GM12865 (cell line): Measurements from ENCODE around the gene PIGS.
"Not testable (repeated sequence)": the region's sequence is repeated elsewhere in the genome, so short reads cannot be mapped to it uniquely, and the experiment has no call there.

ENCODE experiments used
- DNase-seq: peaks from one replicate; pipeline ENCODE4 v3.0.0; 2010; ENCODE audit warnings: low read depth
- H3K4me3 ChIP-seq: 2 replicates; pipeline ENCODE4 v1.5.1; 2011; ENCODE audit warnings: mild to moderate bottlenecking, low read depth, low read length, control low read depth
- CTCF ChIP-seq: IDR thresholded peaks from 2 replicates; pipeline ENCODE4 v1.5.1; 2011; ENCODE audit warnings: low read length, control low read depth, low read depth, inconsistent platforms; ENCODE audit not compliant: insufficient read depth; ENCODE audit errors: missing control alignments

Gene PIGS

GRCh38 chr17:28578246-28579195 lies 7.2 kb upstream of the PIGS start:
- DNase-seq, result no peak
- H3K4me3 ChIP-seq, result no peak overlapping the region
- TF ChIP-seq CTCF, result no peak

- peak overlapping the region; percentile 37; the same call in 1 of the 2 replicates for H3K4me3 ChIP-seq
- no peak for DNase-seq
- no peak for TF ChIP-seq CTCF
Measured at GRCh38 chr17:28577466-28577824, 6.1 kb upstream of the PIGS start.

GRCh38 chr17:28576758-28577465 lies 5.6 kb upstream of the PIGS start, which contains the start of gene ALDOC:
Gene ALDOC, minus strand, starts transcription at chr17:28576895. Its CDS starts 1,363 bp downstream, at chr17:28575532.
- DNase-seq, result peak; percentile 98
- H3K4me3 ChIP-seq, result peak within 1 kb of the TSS; percentile 62
- no peak for TF ChIP-seq CTCF

GRCh38 chr17:28576016-28576415 lies 4.7 kb upstream of the PIGS start:
- peak overlapping the region; percentile 62 for H3K4me3 ChIP-seq
- not testable (repeated sequence) for DNase-seq

- peak overlapping the region; percentile 62 for H3K4me3 ChIP-seq
- DNase-seq, result no peak
- peak; percentile 24 for TF ChIP-seq CTCF
Measured at GRCh38 chr17:28575126-28575795, 3.9 kb upstream of the PIGS start.

- peak; percentile 9 for TF ChIP-seq CTCF
- no peak for DNase-seq
- no peak overlapping the region for H3K4me3 ChIP-seq
Measured at GRCh38 chr17:28574526-28574925, 3.2 kb upstream of the PIGS start.

GRCh38 chr17:28573966-28574480 lies 2.7 kb upstream of the PIGS start:
- TF ChIP-seq CTCF, result no peak
- no peak for DNase-seq
- no peak overlapping the region for H3K4me3 ChIP-seq
